D721Med (cell line): Measurements from ENCODE around the gene FILIP1.

ENCODE experiments used
- DNase-seq: peaks from one replicate; pipeline ENCODE4 v3.0.0; 2011; ENCODE audit warnings: low spot score; ENCODE audit not compliant: insufficient read length
- FAIRE-seq: peaks from 2 replicates; lab custom pipeline; 2011; peaks lifted over from hg19 to GRCh38; lab: Jason Lieb, UNC
- CTCF ChIP-seq: IDR thresholded peaks from 2 replicates; pipeline ENCODE4 v1.5.1; 2012; ENCODE audit warnings: mild to moderate bottlenecking, control low read depth; ENCODE audit not compliant: insufficient read depth; ENCODE audit errors: missing control alignments

Gene FILIP1

DNA sequence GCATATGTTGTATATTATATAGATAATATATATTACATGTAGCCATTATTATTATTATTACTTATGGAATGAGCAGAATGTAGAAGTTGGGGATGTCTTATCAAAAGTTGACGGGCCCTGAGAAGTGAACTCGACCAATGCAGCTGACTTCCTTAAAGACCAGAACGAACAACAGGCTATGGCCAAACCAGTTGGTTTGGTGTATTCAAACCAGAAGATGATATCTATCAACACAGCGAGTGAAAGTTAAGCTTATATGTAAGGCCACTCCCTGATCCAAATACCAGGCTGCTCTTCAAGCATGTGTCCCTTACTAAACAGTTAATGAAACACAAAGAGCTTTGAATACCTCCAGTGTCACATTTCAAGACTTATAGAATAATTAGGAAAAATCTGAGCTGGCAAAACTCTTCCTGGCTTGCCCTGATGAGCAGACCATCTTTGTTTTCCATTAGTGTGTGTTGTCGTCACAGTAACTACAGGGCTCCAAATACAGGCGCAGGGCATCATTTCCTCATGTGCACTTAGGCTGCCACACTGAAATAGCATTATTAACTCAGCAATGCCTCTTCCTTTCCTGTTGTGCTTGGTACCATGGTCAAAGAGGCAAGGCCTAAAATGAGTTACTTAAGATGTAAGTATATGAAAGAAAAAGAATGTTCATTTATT, 6.6 kb downstream of the FILIP1 start:
- no peak for FAIRE-seq
- no peak for DNase-seq
- no peak for TF ChIP-seq CTCF

DNA sequence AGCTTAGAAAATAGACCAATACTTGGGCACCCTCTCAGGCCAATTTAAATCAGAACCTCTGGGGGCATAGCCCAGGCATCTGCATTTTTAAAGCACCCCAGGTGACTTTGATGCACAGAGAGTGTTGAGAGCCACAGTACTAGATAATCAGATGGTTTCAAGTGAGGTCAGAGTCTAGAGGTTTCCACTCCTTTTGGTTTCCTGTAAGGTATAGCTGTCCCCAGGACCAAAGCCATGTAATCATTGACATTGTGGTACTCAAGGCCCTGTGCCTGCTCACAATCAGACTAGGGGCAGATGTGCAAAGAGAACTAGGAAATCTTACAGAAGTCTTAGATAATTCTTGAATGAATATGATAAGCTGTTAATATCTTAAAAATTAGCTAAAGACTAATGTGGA, 9.1 kb downstream of the FILIP1 start:
- TF ChIP-seq CTCF = no peak
- FAIRE-seq = no peak
- no peak for DNase-seq

DNA sequence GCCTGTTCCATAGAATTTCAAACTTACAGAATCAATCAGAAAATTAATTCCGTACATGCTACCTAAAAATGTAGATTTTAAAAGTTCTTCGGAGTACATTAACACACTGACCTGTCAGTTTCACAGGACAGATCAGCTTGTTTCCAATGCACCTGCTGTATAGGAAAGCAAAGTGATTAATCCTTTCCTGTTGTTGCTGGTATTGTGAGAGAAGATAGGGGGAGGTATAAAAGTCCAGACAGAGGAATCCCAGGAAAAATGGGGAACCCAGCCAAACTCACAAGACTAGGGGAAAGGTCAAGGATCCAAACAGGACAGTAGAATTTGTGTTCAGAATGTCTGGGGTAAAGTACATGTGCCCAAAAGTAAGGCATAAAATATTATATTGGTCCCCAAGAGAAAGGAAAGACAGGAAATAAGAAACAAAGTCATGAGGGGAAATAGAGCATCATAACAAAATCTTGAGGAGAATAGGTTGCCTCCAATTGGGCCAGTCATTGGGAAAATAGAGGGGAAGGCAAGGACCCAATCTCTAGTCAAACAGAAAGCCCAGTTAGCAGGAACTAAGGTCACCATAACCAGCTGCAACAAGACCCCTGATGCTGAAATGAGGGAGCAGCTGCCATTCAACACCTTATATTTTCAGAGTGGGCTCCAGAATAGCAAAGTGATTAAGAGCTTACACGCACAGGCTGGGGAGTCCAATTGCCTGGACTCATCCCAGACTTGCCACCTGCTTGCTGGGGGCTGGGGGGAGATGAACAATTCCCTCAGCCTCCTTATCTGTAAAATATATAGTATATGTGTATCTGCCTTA, 10.3 kb downstream of the FILIP1 start:
- DNase-seq = no peak
- no peak for TF ChIP-seq CTCF
- FAIRE-seq = no peak

DNA sequence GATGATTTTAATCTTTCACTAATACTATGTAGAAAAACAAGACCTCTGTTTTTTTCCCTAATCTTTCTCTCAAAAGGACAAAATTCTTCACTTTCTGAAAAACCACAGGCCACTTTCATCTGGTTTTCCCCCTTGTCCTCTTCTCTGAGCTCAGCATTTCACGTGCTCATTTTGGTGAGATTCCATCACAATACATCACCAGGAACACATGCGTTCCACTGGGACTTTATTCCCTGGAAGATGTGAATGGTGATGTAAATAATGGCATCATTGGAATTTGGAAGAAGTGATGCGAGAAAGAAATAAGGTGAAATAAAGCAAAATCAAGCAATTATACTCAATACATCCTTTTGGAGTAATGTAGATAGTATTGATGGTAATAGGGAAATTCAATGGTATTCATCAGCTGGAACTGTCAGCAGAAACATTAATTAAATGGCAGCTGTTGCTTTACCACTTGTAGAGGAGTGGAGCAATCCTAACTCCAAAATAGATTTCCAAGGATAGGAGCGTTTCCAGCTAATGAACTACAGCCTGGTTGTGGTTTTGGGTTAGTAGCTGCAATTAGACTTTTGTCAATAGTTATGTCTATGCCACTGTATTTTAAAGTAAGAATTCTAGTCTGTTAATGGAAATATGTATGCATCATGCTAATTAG, 11.5 kb downstream of the FILIP1 start:
- no peak for TF ChIP-seq CTCF
- FAIRE-seq (no peak), DNase-seq (no peak)

DNA sequence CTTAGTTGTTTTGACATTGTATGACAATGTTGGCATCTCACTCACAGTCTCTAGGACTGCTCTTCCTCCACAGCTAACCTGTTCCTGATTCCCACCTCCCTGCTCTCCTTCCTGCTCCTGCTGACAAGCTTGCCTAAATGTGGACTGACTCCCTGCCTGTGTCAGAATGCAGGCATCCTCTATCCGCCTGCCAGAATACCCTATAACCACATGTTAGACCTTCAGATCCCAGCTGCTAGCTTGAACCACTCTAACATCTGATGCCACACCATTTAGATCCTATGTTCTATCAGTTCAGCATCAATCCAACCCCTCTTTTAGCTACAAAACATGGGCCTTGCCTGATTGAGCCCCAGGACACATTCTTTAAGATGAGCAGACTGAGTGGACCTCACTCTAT, 12.2 kb downstream of the FILIP1 start:
- no peak for FAIRE-seq
- TF ChIP-seq CTCF = no peak
- no peak for DNase-seq

- no peak for TF ChIP-seq CTCF
- DNase-seq = no peak
- FAIRE-seq = no peak
Measured at GRCh38 chr6:75480425-75480824, 13.2 kb downstream of the FILIP1 start.
